H9 (cell line): ENCODE measurements around the gene ANKS3. TPM values are rescaled to one million over a fixed set of nuclear protein-coding genes. Genes with fewer than 3 reads are reported as not detected.

ENCODE experiments used
- DNase-seq: peaks from one replicate; pipeline ENCODE4 v3.0.0-alpha.2; 2017
- H2AFZ ChIP-seq: one replicate; pipeline ENCODE4 v1.6.1; 2013; ENCODE audit warnings: mild to moderate bottlenecking, low read length, control low read depth, moderate library complexity
- H2AK5ac ChIP-seq: 2 replicates; pipeline ENCODE4 v1.6.1; 2013; ENCODE audit warnings: low read length, control low read depth, mixed read lengths; ENCODE audit not compliant: insufficient read length
- H2BK120ac ChIP-seq: one replicate; pipeline ENCODE4 v1.6.1; 2013; ENCODE audit warnings: low read depth, mild to moderate bottlenecking, low read length, control low read depth, inconsistent platforms; ENCODE audit not compliant: poor library complexity, severe bottlenecking
- H2BK12ac ChIP-seq: 2 replicates; pipeline ENCODE4 v1.6.1; 2013; ENCODE audit warnings: low read length, control low read depth, mixed read lengths, low read depth; ENCODE audit not compliant: insufficient read length
- H2BK15ac ChIP-seq: 2 replicates; pipeline ENCODE4 v1.6.1; 2013; ENCODE audit warnings: low read depth, low read length, control low read depth
- H2BK20ac ChIP-seq: one replicate; pipeline ENCODE4 v1.6.1; 2013; ENCODE audit warnings: low read depth, mild to moderate bottlenecking, low read length, control low read depth, inconsistent platforms; ENCODE audit not compliant: poor library complexity, severe bottlenecking
- H2BK5ac ChIP-seq: 2 replicates; pipeline ENCODE4 v1.6.1; 2013; ENCODE audit warnings: low read length, control low read depth, mixed read lengths; ENCODE audit not compliant: insufficient read length
- H3K14ac ChIP-seq: 2 replicates; pipeline ENCODE4 v1.6.1; 2013; ENCODE audit warnings: low read length, control low read depth; ENCODE audit not compliant: insufficient read depth
- H3K18ac ChIP-seq: 2 replicates; pipeline ENCODE4 v1.6.1; 2013; ENCODE audit warnings: low read depth, mild to moderate bottlenecking, mixed read lengths, low read length, control low read depth; ENCODE audit not compliant: insufficient read length
- H3K23ac ChIP-seq: 2 replicates; pipeline ENCODE4 v1.6.1; 2013; ENCODE audit warnings: low read length, control low read depth, mixed read lengths, low read depth; ENCODE audit not compliant: insufficient read length
- H3K23me2 ChIP-seq: 2 replicates; pipeline ENCODE4 v1.6.1; 2013; ENCODE audit warnings: low read depth, mild to moderate bottlenecking, mixed read lengths, low read length, control low read depth; ENCODE audit not compliant: insufficient read length, poor library complexity, severe bottlenecking
- H3K27ac ChIP-seq: 2 replicates; pipeline ENCODE4 v1.5.1; 2013; ENCODE audit warnings: low read length, control low read depth, mixed read lengths, low read depth; ENCODE audit not compliant: insufficient read length
- H3K27me3 ChIP-seq: 2 replicates; pipeline ENCODE4 v1.6.1; 2013; ENCODE audit warnings: low read length, control low read depth, inconsistent platforms; ENCODE audit not compliant: insufficient read depth
- H3K4ac ChIP-seq: 2 replicates; pipeline ENCODE4 v1.6.1; 2013; ENCODE audit warnings: low read depth, mild to moderate bottlenecking, control low read depth, inconsistent platforms, low read length, moderate library complexity
- H3K4me1 ChIP-seq: 2 replicates; pipeline ENCODE4 v1.6.1; 2013; ENCODE audit warnings: low read length, control low read depth, inconsistent platforms; ENCODE audit not compliant: insufficient read depth
- H3K4me2 ChIP-seq: 2 replicates; pipeline ENCODE4 v1.6.1; 2013; ENCODE audit warnings: low read length, control low read depth, mixed read lengths; ENCODE audit not compliant: insufficient read length, insufficient read depth
- H3K56ac ChIP-seq: 2 replicates; pipeline ENCODE4 v1.6.1; 2013; ENCODE audit warnings: low read depth, mild to moderate bottlenecking, mixed read lengths, low read length, control low read depth; ENCODE audit not compliant: insufficient read length
- H3K79me1 ChIP-seq: 2 replicates; pipeline ENCODE4 v1.6.1; 2013; ENCODE audit warnings: low read depth, mild to moderate bottlenecking, moderate library complexity, low read length, control low read depth, inconsistent platforms; ENCODE audit not compliant: insufficient read depth, poor library complexity, severe bottlenecking
- H3K79me2 ChIP-seq: 2 replicates; pipeline ENCODE4 v1.6.1; 2013; ENCODE audit warnings: low read length, control low read depth, inconsistent platforms; ENCODE audit not compliant: insufficient read depth
- H3K9ac ChIP-seq: 2 replicates; pipeline ENCODE4 v1.6.1; 2013; ENCODE audit warnings: low read length, control low read depth, mixed read lengths; ENCODE audit not compliant: insufficient read length; ENCODE audit errors: extremely low read depth
- H3K9me3 ChIP-seq: one replicate; pipeline ENCODE4 v1.6.1; 2013; ENCODE audit warnings: low read depth, low read length, inconsistent platforms; ENCODE audit not compliant: control insufficient read depth
- H3T11ph ChIP-seq: one replicate; pipeline ENCODE4 v1.6.1; 2013; ENCODE audit warnings: mild to moderate bottlenecking, low read length, control low read depth, inconsistent platforms
- H4K20me1 ChIP-seq: one replicate; pipeline ENCODE4 v1.6.1; 2013; ENCODE audit not compliant: control insufficient read depth, insufficient read length, insufficient read depth
- H4K5ac ChIP-seq: 2 replicates; pipeline ENCODE4 v1.6.1; 2013; ENCODE audit warnings: low read depth, mild to moderate bottlenecking, mixed read lengths, low read length, control low read depth; ENCODE audit not compliant: insufficient read length
- H4K8ac ChIP-seq: replicated peaks from 2 replicates; pipeline ENCODE4 v1.6.1; 2013; ENCODE audit warnings: low read length, control low read depth, mixed read lengths, low read depth; ENCODE audit not compliant: insufficient read length
- H4K91ac ChIP-seq: 2 replicates; pipeline ENCODE4 v1.6.1; 2013; ENCODE audit warnings: low read depth, mild to moderate bottlenecking, moderate library complexity, mixed read lengths, low read length, control low read depth; ENCODE audit not compliant: insufficient read length
- H3K27ac Mint-ChIP-seq, 3 experiments: 2 replicates in 2 of 3; 3 replicates in 1 of 3; pipeline ENCODE4 v1.8.0; 2020 to 2021; ENCODE audit warnings: mixed read lengths in 3 of 3, mild to moderate bottlenecking in 1 of 3, moderate library complexity in 1 of 3
- H3K27me3 Mint-ChIP-seq: 2 replicates; pipeline ENCODE4 v1.8.0; 2021; ENCODE audit warnings: low read depth, mild to moderate bottlenecking, moderate library complexity, mixed read lengths
- H3K36me3 Mint-ChIP-seq, 3 experiments: 2 replicates in 2 of 3; 3 replicates in 1 of 3; pipeline ENCODE4 v1.8.0; 2020 to 2021; ENCODE audit warnings: low read depth in 3 of 3, mixed read lengths in 3 of 3; ENCODE audit not compliant: insufficient read depth in 1 of 3
- H3K4me1 Mint-ChIP-seq, 2 experiments: 2 replicates each; pipeline ENCODE4 v1.8.0; 2020; ENCODE audit warnings: mixed read lengths in 2 of 2
- H3K4me3 Mint-ChIP-seq, 2 experiments: 2 replicates in 1 of 2; 3 replicates in 1 of 2; pipeline ENCODE4 v1.8.0; 2020 to 2021; ENCODE audit warnings: mild to moderate bottlenecking in 2 of 2, mixed read lengths in 2 of 2, moderate library complexity in 1 of 2
- H3K9me3 Mint-ChIP-seq, 2 experiments: 2 replicates in 1 of 2; 3 replicates in 1 of 2; pipeline ENCODE4 v1.8.0; 2020; ENCODE audit warnings: mild to moderate bottlenecking in 2 of 2, mixed read lengths in 2 of 2, moderate library complexity in 1 of 2
- CTCF ChIP-seq: fragments of 200-600 bp; sonication (generic); conservative IDR thresholded peaks from 3 replicates; pipeline ENCODE4 v1.8.0; 2021; ENCODE audit warnings: antibody characterized with exemption, mild to moderate bottlenecking
- WGBS: extraction: QIAGEN DNeasy Blood & Tissue Kit; methylation state at CpG from one replicate; pipeline ENCODE4 v1.1.7; 2013; ENCODE audit warnings: missing lambda C conversion rate, low lambda C conversion rate, mixed read lengths; ENCODE audit not compliant: insufficient read length; ENCODE audit errors: extremely low coverage; 5-methylcytosine and 5-hydroxymethylcytosine counted together
- total RNA-seq: library from RNA; stranded (reverse); gene quantifications from 2 replicates; pipeline ENCODE4 v1.2.1, GENCODE V29; 2021

Gene ANKS3
- total RNA-seq, 1 experiment from 2014 or later, result 32.0 TPM

GRCh38 chr16:4655801-4656200, 78.3 kb downstream of the ANKS3 start:
- no peak overlapping the region for H3K56ac ChIP-seq
- no peak overlapping the region for H4K91ac ChIP-seq
- H3T11ph ChIP-seq, result no peak overlapping the region
- no peak overlapping the region for H3K27ac ChIP-seq
- Mint-ChIP-seq H3K4me3 (no peak overlapping the region), H3K4me1 (no peaks in the 10 kb centered on the region), H3K27ac (no peak overlapping the region), H3K36me3 (peaks cover 14 to 70% (median 42%) of the 10 kb centered on the region in 3 experiments; a peak in 6 of 7 replicates), H3K9me3 (no peaks in the 10 kb centered on the region; a peak in 1 of 5 replicates), H3K27me3 (no peaks in the 10 kb centered on the region)
- H3K4ac ChIP-seq, result no peak overlapping the region
- no peak overlapping the region for H3K4me2 ChIP-seq
- H3K18ac ChIP-seq, result no peak overlapping the region
- H2AK5ac ChIP-seq, result no peak overlapping the region
- no peaks in the 10 kb centered on the region for H3K27me3 ChIP-seq
- no peak overlapping the region for H2BK120ac ChIP-seq
- DNase-seq, result no peak
- no peaks in the 10 kb centered on the region for H3K4me1 ChIP-seq
- H3K23me2 ChIP-seq, result no peaks in the 10 kb centered on the region
- no peak overlapping the region for H3K9ac ChIP-seq
- no peak overlapping the region for H2AFZ ChIP-seq
- H3K79me1 ChIP-seq, result no peaks in the 10 kb centered on the region
- no CpG with 5 or more reads among the region's 6 CpGs for WGBS
- TF ChIP-seq CTCF, result no peak
- no peak overlapping the region for H2BK15ac ChIP-seq
- H2BK5ac ChIP-seq, result no peak overlapping the region
- H3K23ac ChIP-seq, result no peak overlapping the region
- no peak overlapping the region for H2BK12ac ChIP-seq
- H3K79me2 ChIP-seq, result no peaks in the 10 kb centered on the region
- no peaks in the 10 kb centered on the region for H3K9me3 ChIP-seq
- H4K8ac ChIP-seq, result no peak overlapping the region
- no peak overlapping the region for H4K5ac ChIP-seq
- H3K14ac ChIP-seq, result no peak overlapping the region; the same call in 1 of the 2 replicates
- no peaks in the 10 kb centered on the region for H4K20me1 ChIP-seq
- H2BK20ac ChIP-seq, result no peak overlapping the region
